Hematopoietic multipotent progenitor cell treated with erythropoietin and hydrocortisone succinate and interleukin-3 and kit ligand, for 17 days (in vitro differentiated cells): Measurements from ENCODE around the gene TAL2.

Source experiments
- DNase-seq: peaks from one replicate; pipeline ENCODE4 v3.0.0-alpha.2; 2015; ENCODE audit warnings: low spot score

The TAL2 gene

GRCh38 chr9:105710638-105711037, 48.4 kb downstream of the TAL2 start:
- no peak for DNase-seq

GRCh38 chr9:105711867-105712266, 49.6 kb downstream of the TAL2 start:
- no peak for DNase-seq

- no peak for DNase-seq
Observed at GRCh38 chr9:105712297-105712696, 50.0 kb downstream of the TAL2 start.
